WERI-Rb-1 (cell line): ENCODE measurements around the gene SERPING1.

Source experiments
- DNase-seq: peaks from one replicate; pipeline ENCODE4 v3.0.0-alpha.2; 2020
- H3K27ac ChIP-seq: fragments of 250-450 bp; sonication (Bioruptor Pico); 2 replicates; pipeline ENCODE4 v1.5.1; 2020; ENCODE audit warnings: mild to moderate bottlenecking, moderate library complexity
- H3K27me3 ChIP-seq: fragments of 250-450 bp; sonication (Bioruptor Pico); 2 replicates; pipeline ENCODE4 v1.5.1; 2021; ENCODE audit warnings: mild to moderate bottlenecking, low read depth, moderate library complexity; ENCODE audit not compliant: insufficient read depth, severe bottlenecking
- H3K36me3 ChIP-seq: fragments of 250-450 bp; sonication (Bioruptor Pico); 2 replicates; pipeline ENCODE4 v1.5.1; 2020; ENCODE audit warnings: mild to moderate bottlenecking, moderate library complexity
- H3K4me3 ChIP-seq: 2 replicates; pipeline ENCODE4 v1.5.1; 2011; ENCODE audit warnings: low read depth, mild to moderate bottlenecking, control low read depth, low read length
- H3K9me3 ChIP-seq: fragments of 250-450 bp; sonication (Bioruptor Pico); 2 replicates; pipeline ENCODE4 v1.5.1; 2021; ENCODE audit warnings: mild to moderate bottlenecking, moderate library complexity; ENCODE audit not compliant: severe bottlenecking
- CTCF ChIP-seq: IDR thresholded peaks from 2 replicates; pipeline ENCODE4 v1.5.1; 2011; ENCODE audit warnings: low read depth, mild to moderate bottlenecking, control low read depth, inconsistent platforms, low read length

Gene SERPING1

GRCh38 chr11:57644748-57645688 lies 47.5 kb downstream of the SERPING1 start:
- H3K27ac ChIP-seq: no peak overlapping the region
- H3K9me3 ChIP-seq: no peaks in the 10 kb centered on the region
- no peaks in the 10 kb centered on the region for H3K36me3 ChIP-seq
- peak; percentile 85 for DNase-seq
- no peak overlapping the region for H3K4me3 ChIP-seq
- H3K27me3 ChIP-seq: peaks cover 49% of the 10 kb centered on the region
- peak; percentile 73 for TF ChIP-seq CTCF

- H3K4me3 ChIP-seq: no peak overlapping the region
- H3K9me3 ChIP-seq: no peaks in the 10 kb centered on the region
- no peak for TF ChIP-seq CTCF
- no peak overlapping the region for H3K27ac ChIP-seq
- peaks cover 49% of the 10 kb centered on the region for H3K27me3 ChIP-seq
- no peaks in the 10 kb centered on the region for H3K36me3 ChIP-seq
- DNase-seq: no peak
These were observed 48.2 kb downstream of the SERPING1 start for GRCh38 chr11:57645689-57646085.

GRCh38 chr11:57646194-57646798 lies 48.8 kb downstream of the SERPING1 start:
- TF ChIP-seq CTCF: no peak
- Histone ChIP-seq H3K36me3 (no peaks in the 10 kb centered on the region), H3K27me3 (peaks cover 52% of the 10 kb centered on the region), H3K27ac (no peak overlapping the region), H3K4me3 (no peak overlapping the region), H3K9me3 (no peaks in the 10 kb centered on the region)
- DNase-seq: no peak

GRCh38 chr11:57646799-57647303 lies 49.4 kb downstream of the SERPING1 start:
- TF ChIP-seq CTCF: no peak
- no peak for DNase-seq
- Histone ChIP-seq H3K27ac (no peak overlapping the region), H3K36me3 (no peaks in the 10 kb centered on the region), H3K4me3 (no peak overlapping the region), H3K9me3 (no peaks in the 10 kb centered on the region), H3K27me3 (peaks cover 55% of the 10 kb centered on the region)

GRCh38 chr11:57647372-57647771 lies 49.9 kb downstream of the SERPING1 start:
- TF ChIP-seq CTCF: no peak
- H3K27me3 ChIP-seq: peaks cover 56% of the 10 kb centered on the region
- H3K27ac ChIP-seq: no peak overlapping the region
- no peak overlapping the region for H3K4me3 ChIP-seq
- H3K36me3 ChIP-seq: no peaks in the 10 kb centered on the region
- no peak for DNase-seq
- H3K9me3 ChIP-seq: no peaks in the 10 kb centered on the region
